NT2/D1 (cell line): Measurements from ENCODE around the gene ZNF500.

ENCODE experiments used
- SUZ12 ChIP-seq: IDR thresholded peaks from 2 replicates; pipeline ENCODE4 v1.6.1; 2011; ENCODE audit not compliant: insufficient read length, insufficient read depth; ENCODE audit errors: extremely low read depth
- YY1 ChIP-seq: IDR thresholded peaks from 2 replicates; pipeline ENCODE4 v1.6.1; 2011; ENCODE audit not compliant: insufficient read length, insufficient read depth
- ZNF274 ChIP-seq: IDR thresholded peaks from 2 replicates; pipeline ENCODE4 v1.6.1; 2011; ENCODE audit warnings: mild to moderate bottlenecking, low read depth, low read length

GRCh38 chr16:4765511-4766474 lies 1.2 kb downstream of the ZNF500 start:
- no peak for TF ChIP-seq YY1
- no peak for TF ChIP-seq SUZ12
- TF ChIP-seq ZNF274: no peak
